Endothelial cell of umbilical vein (primary cell): Measurements from ENCODE around the gene TRPM3.

Source experiments
- POLR2A ChIP-seq: IDR thresholded peaks from 2 replicates; pipeline ENCODE4 v1.6.1; 2012; ENCODE audit warnings: low read depth, mild to moderate bottlenecking, control low read depth, low read length
- POLR2AphosphoS5 ChIP-seq: IDR thresholded peaks from 2 replicates; pipeline ENCODE4 v1.6.1; 2012; ENCODE audit warnings: low read depth, mild to moderate bottlenecking, control low read depth, low read length, moderate library complexity; ENCODE audit not compliant: insufficient read depth
- TF ChIP-seq, protein P1 (sequence below), 2 donors: IDR thresholded peaks; 1 replicate in 1 of 2; 2 replicates in 1 of 2; pipeline ENCODE4 v1.5.1; 2011; ENCODE audit warnings: low read length in 2 of 2, mild to moderate bottlenecking in 2 of 2, moderate library complexity in 2 of 2, control low read depth in 1 of 2, inconsistent platforms in 1 of 2, low read depth in 1 of 2; ENCODE audit not compliant: insufficient read depth in 1 of 2; ENCODE audit errors: extremely low read depth in 1 of 2

DNA sequence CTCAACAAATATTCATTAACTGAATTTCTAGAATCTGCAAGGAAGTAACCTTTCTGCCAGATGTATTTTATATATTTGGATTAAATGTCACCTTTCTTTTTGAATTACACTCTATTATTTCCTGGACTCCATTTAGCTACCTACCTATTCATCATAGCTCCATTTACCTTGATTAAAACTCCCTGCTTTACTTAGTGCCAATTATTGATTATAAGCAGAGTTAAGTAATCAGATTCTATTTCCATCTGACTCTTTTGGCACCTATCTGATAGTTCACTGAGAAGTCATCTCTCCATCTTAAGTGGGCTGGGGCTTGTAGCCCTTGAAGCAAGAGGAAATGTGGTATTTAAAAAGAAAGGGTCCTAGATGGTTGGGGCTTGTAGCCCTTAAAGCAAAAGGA lies 88.6 kb downstream of the TRPM3 start:
- no peak for TF ChIP-seq POLR2A
- TF ChIP-seq, protein P1, sequence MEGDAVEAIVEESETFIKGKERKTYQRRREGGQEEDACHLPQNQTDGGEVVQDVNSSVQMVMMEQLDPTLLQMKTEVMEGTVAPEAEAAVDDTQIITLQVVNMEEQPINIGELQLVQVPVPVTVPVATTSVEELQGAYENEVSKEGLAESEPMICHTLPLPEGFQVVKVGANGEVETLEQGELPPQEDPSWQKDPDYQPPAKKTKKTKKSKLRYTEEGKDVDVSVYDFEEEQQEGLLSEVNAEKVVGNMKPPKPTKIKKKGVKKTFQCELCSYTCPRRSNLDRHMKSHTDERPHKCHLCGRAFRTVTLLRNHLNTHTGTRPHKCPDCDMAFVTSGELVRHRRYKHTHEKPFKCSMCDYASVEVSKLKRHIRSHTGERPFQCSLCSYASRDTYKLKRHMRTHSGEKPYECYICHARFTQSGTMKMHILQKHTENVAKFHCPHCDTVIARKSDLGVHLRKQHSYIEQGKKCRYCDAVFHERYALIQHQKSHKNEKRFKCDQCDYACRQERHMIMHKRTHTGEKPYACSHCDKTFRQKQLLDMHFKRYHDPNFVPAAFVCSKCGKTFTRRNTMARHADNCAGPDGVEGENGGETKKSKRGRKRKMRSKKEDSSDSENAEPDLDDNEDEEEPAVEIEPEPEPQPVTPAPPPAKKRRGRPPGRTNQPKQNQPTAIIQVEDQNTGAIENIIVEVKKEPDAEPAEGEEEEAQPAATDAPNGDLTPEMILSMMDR (IDR thresholded peaks at IDR 0.05; ENCODE audit: extremely low read depth in 1 of 2, insufficient read depth in 1 of 2, low read depth in 1 of 2, low read length in 2 of 2): no peak
- no peak for TF ChIP-seq POLR2AphosphoS5
